ENCODE results near the gene AKAP13. TPM values are rescaled to one million over a fixed set of nuclear protein-coding genes. Genes with fewer than 3 reads are reported as not detected.

The AKAP13 gene
- total and polyA plus RNA-seq, 2 of the 8 experiments (the other 6 are each of a cell fraction or from before 2014, with no cell fraction given), result 14.0 to 46.2 TPM

GRCh38 chr15:85491691-85492090 lies 111.3 kb downstream of the AKAP13 start:
- FAIRE-seq, result no peak
- no peak overlapping the region for H3K56ac ChIP-seq (replicated peaks; ENCODE audit: insufficient read length, low read depth, low read length)
- H2AK5ac ChIP-seq (ENCODE audit: low read depth, low read length), result no peak overlapping the region
- no peaks in the 10 kb centered on the region for H3K36me3 ChIP-seq (ENCODE audit: control insufficient read depth in 2 of 4, insufficient read depth in 4 of 4, low read length in 3 of 4)
- TF ChIP-seq HDAC6 (IDR thresholded peaks at IDR 0.05; ENCODE audit: low read depth, low read length), result no peak
- no peaks in the 10 kb centered on the region; the same call in 1 of the 2 replicates for H3K79me1 ChIP-seq (ENCODE audit: low read depth, low read length)
- no peak overlapping the region for H2BK12ac ChIP-seq (ENCODE audit: low read depth, low read length)
- H2AFZ ChIP-seq (ENCODE audit: low read length), result no peak overlapping the region
- no peak overlapping the region for H2BK15ac ChIP-seq (ENCODE audit: low read length)
- peaks cover 0 to 33% of the 10 kb centered on the region in 2 experiments; a peak in 3 of 4 replicates for H3K79me2 ChIP-seq (ENCODE audit: control insufficient read depth in 1 of 2, insufficient read depth in 2 of 2, low read length in 2 of 2)
- H3K27ac ChIP-seq (ENCODE audit: low read depth, low read length), result no peak overlapping the region
- POLR2A ChIA-PET (ENCODE audit: partially characterized antibody), result interaction anchor here (1.2 kb wide), 1 partner anchor 9 kb away, joined by 3 read pairs; no protein-coding TSS in a partner anchor
- H3K4ac ChIP-seq (replicated peaks; ENCODE audit: insufficient read length, low read depth, low read length), result no peak overlapping the region
- no peak overlapping the region for H2BK5ac ChIP-seq (ENCODE audit: low read depth, low read length)
- no peak overlapping the region for H4K91ac ChIP-seq (replicated peaks; ENCODE audit: insufficient read length, low read length)
- no peak overlapping the region for H2BK20ac ChIP-seq (ENCODE audit: low read length)
- CTCF ChIA-PET (ENCODE audit: partially characterized antibody), result interaction anchor here (1.6 kb wide), 1 partner anchor 14 kb away, joined by 5 read pairs; no protein-coding TSS in a partner anchor
- no peak overlapping the region for H4K5ac ChIP-seq (ENCODE audit: insufficient read length, low read depth, low read length)
- H2BK120ac ChIP-seq (replicated peaks; ENCODE audit: low read depth, low read length), result no peak overlapping the region
- no peak overlapping the region for H4K8ac ChIP-seq (ENCODE audit: extremely low read depth, insufficient read depth, low read length)
- H3K27me3 ChIP-seq (replicated peaks in 1 of 4; ENCODE audit: control insufficient read depth in 3 of 4, extremely low read depth in 1 of 4, insufficient read depth in 3 of 4, low read length in 3 of 4), result no peaks in the 10 kb centered on the region
- no peak overlapping the region for H3K18ac ChIP-seq (ENCODE audit: extremely low read depth, low read length)
- no peak for DNase-seq (ENCODE audit: low read depth in 1 of 2, low spot score in 2 of 2)
- no peaks in the 10 kb centered on the region for H3K23me2 ChIP-seq (ENCODE audit: low read depth, low read length)
- H4K20me1 ChIP-seq (replicated peaks in 1 of 2; ENCODE audit: control insufficient read depth in 1 of 2, insufficient read depth in 2 of 2, low read length in 2 of 2), result peaks cover 0 to 4% of the 10 kb centered on the region in 2 experiments
- H3K4me2 ChIP-seq (ENCODE audit: insufficient read depth in 1 of 2, low read depth in 2 of 2, low read length in 2 of 2), result no peak overlapping the region
- no peak overlapping the region for H3K14ac ChIP-seq (ENCODE audit: insufficient read length)
- no peak overlapping the region for H3K23ac ChIP-seq (ENCODE audit: insufficient read length)
- peaks cover 0 to 12% (median 2%) of the 10 kb centered on the region in 4 experiments; a peak in 3 of 7 replicates for H3K4me1 ChIP-seq (replicated peaks in 1 of 4; ENCODE audit: control insufficient read depth in 3 of 4, insufficient read depth in 4 of 4, low read length in 3 of 4)
- no peak overlapping the region for H3K4me3 ChIP-seq (ENCODE audit: extremely low read depth in 1 of 4, insufficient read depth in 2 of 4, low read depth in 3 of 4, low read length in 4 of 4)
- H3K9ac ChIP-seq (replicated peaks in 1 of 4; ENCODE audit: extremely low read depth in 1 of 4, low read depth in 3 of 4, low read length in 3 of 4), result no peak overlapping the region
- WGBS, 2 experiments (ENCODE audit: extremely low coverage in 1 of 2, insufficient coverage in 1 of 2, insufficient read length in 1 of 2, insufficient replicate concordance in 2 of 2, low coverage in 1 of 2, low lambda C conversion rate in 2 of 2, missing lambda C conversion rate in 1 of 2), result 76% methylated on average over 4 of the region's 4 CpGs; no CpG with 5 or more reads in 1 of the 2 experiments
- H3K9me3 ChIP-seq (ENCODE audit: insufficient read depth in 2 of 2, low read depth in 1 of 2, low read length in 1 of 2), result no peaks in the 10 kb centered on the region

All from H1 (cell line).